GM20000 (cell line): ENCODE measurements around the gene JARID2.

Experiments
- DNase-seq: peaks from one replicate; pipeline ENCODE4 v3.0.0; 2012; ENCODE audit warnings: low spot score
- TF ChIP-seq, protein P1 (sequence below): IDR thresholded peaks from 2 replicates; pipeline ENCODE4 v1.5.1; 2012; ENCODE audit warnings: mild to moderate bottlenecking, control low read depth; ENCODE audit errors: extremely low read depth, missing control alignments

The JARID2 gene

DNA sequence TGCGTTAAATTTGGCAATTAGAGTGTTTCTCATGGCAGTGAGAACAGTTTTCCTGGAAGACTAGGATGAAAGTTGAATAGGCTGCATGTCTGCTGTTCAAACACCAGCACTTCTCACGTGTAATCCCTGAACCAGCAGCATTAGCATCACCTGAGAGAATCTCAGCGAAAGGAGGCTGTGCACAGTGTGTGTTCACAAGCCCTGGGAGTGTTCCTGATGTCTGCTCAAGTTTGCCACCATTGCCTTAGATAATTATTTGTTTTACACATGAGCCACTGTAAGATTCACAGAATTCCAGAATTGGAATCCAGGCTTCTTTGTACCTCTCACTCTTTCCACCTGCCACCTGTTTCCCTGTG, 117.3 kb downstream of the JARID2 start:
- no peak for DNase-seq
- TF ChIP-seq, protein P1, sequence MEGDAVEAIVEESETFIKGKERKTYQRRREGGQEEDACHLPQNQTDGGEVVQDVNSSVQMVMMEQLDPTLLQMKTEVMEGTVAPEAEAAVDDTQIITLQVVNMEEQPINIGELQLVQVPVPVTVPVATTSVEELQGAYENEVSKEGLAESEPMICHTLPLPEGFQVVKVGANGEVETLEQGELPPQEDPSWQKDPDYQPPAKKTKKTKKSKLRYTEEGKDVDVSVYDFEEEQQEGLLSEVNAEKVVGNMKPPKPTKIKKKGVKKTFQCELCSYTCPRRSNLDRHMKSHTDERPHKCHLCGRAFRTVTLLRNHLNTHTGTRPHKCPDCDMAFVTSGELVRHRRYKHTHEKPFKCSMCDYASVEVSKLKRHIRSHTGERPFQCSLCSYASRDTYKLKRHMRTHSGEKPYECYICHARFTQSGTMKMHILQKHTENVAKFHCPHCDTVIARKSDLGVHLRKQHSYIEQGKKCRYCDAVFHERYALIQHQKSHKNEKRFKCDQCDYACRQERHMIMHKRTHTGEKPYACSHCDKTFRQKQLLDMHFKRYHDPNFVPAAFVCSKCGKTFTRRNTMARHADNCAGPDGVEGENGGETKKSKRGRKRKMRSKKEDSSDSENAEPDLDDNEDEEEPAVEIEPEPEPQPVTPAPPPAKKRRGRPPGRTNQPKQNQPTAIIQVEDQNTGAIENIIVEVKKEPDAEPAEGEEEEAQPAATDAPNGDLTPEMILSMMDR, result no peak

DNA sequence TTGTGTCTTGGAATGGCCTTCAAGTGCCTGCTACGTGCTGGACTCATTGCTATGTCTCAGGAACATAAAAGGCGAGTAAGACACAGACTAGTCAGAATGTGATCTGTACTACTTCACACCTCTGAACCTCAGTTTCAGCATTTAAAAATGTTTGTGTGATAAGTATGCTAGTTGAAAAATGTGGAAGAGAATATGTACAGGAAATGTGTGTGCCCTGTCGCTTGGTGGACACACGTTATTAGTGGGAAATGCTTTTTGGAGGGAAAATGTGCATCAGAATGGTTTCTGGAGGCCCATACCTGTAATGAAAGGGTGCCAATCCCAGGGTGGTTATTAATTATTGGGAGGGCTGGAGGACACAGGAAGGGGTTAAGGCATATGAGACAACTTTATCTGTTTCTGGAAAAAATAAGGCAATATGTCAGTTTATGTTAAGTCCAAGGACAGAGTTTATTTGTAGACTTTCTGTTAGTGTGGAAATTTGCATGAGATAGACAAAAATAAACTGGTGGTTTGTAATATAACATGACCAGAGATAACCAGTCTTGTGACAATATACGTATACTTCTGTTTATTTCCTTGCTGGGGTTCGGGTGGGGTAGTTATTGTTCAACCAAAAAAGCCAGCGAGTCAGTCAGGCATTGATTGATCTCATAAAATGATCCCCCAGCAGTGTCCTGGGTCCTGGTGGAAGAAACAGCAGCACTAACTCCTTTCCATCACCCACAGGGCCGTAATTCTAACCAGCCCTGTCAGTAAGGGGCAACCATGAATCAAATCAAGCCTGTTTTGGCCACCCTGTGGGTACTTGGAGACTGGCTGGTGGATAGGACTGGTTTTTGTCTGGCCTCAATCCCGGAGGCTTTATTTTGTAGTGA, 117.9 kb downstream of the JARID2 start:
- peak; percentile 46 for DNase-seq

DNA sequence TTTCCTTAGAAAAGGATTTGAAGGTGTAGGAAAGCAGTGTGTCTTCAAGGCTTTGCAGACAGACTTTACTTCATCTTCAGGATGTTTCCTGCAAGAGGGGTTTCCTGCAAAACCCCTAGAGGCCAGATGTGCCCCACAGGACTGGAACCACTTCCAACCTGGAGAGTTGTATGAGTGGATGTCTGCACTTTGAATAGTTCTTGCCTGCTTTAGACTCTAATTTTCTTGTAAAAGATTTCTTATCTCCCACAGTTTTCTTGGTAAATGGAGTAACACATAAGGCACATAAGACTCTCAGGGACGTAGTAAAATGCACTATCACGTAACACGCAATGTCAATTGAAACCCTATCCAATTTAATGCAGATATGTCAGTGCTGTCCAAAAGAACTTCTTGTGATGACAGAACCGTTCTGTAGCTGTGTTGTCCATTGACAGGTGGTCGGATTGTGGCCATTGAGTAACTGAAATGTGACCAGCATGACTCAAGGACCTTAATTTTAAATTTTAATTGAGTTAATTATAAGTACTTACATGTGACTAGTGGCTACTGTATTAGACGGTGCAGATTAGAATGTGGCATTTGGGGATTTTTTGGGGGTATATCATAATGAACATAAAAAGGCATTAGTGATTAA, 118.7 kb downstream of the JARID2 start:
- no peak for DNase-seq
- TF ChIP-seq, protein P1, result no peak

More for the DNA sequence above, 117.9 kb downstream of the JARID2 start:
- TF ChIP-seq, protein P1, result no peak

DNA sequence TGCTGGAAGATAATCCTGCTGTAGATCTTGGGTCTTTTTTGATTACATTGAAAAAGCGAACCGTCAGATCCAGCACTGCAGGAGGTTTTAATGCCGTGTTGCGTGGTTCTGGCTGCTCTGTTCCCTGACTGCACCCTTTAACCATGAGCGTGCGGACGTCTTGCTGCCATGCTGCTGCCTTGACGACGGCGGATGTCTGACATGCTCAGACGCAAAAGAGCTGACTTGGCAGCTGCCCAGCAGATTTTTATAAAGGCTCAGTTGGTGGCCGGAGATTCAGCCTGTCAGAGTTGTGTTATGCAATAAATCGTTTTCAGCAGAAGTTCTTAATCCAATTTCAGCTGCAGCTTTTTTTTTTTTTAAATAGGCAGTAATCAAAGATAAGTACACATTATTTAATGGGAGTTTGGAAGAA, 119.4 kb downstream of the JARID2 start:
- peak; percentile 25 for DNase-seq
- TF ChIP-seq, protein P1, result no peak

DNA sequence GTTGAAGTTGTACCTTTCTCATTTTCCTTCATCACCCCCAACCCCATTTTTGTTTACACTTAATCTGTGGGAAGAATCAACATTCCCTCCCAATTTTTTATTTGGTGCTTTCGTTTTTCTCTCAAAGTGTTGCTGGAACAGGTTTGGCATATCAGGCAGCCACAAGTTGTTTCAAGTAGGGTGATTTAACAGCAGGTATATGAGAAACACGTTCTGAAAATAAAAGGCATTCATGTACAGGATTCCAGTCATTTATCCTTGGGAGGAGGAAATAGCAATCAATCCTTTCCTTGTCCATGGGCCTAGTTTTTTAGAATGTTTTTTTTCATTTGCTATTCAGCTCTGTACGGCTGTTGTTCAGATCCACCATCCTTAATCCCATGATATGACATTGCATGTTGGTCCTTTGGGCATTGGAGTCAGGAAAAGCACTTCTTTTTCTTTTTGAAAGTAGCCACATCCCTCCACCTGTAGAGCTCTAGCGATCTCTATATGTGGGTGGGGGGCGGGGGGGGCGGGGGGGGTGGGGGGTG, 120.2 kb downstream of the JARID2 start:
- no peak for DNase-seq

DNA sequence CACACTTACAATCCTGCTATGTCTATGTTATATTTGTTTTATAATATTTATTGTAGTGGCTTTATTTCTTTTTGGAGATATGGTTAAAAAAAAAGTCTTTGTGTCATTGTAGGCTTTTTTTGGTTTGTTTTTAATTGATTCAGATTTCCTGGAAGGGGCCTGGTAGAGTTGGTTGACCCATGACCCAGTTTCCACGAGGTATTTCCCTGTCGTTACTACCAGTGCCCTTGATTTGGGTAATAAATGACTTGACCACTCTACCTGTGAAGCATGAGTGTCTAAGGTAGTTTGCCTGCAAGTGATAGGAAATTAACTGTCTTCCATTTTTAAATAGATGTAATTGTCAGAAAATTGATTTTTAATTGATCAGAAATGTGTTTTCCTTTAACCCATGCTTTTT, 121.0 kb downstream of the JARID2 start:
- no peak for DNase-seq
- TF ChIP-seq, protein P1, result no peak

More for the DNA sequence above, 120.2 kb downstream of the JARID2 start:
- TF ChIP-seq, protein P1, result no peak

DNA sequence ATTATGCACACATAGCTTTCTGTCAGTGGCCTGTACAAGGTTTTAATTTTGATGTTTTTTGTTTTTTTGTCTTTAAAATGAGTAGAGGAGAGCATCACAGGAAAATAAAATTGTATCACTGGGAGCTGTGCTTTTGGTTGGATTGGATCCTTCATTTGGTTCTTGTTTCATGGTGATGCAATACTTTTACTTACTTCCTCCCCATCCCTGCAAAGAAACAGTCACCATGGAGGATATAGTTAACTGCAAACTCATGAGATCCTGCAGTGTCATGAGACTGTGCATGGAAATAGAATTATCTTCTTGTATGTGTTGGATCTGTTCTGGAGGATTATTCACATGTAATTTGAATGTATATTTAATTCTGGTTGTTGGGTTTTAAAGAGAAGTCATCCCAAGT, 122.3 kb downstream of the JARID2 start:
- TF ChIP-seq, protein P1, result no peak
- DNase-seq, result no peak
